Ascending aorta (tissue), 2 donors: ENCODE data around the gene ADAM19. TPM values are rescaled to one million over a fixed set of nuclear protein-coding genes. Genes with fewer than 3 reads are reported as not detected.

Experiments used
- DNase-seq, 2 donors: peaks; one replicate each; pipeline ENCODE4 v3.0.0-alpha.2; 2019; ENCODE audit warnings: low spot score in 2 of 2
- H3K27ac ChIP-seq, 2 donors: fragments of 200-600 bp; sonication (generic); one replicate each; pipeline ENCODE4 v1.5.1; 2016 to 2017; ENCODE audit warnings: mild to moderate bottlenecking in 1 of 2
- H3K27me3 ChIP-seq: fragments of 200-600 bp; sonication (generic); one replicate; pipeline ENCODE4 v1.5.1; 2017
- H3K36me3 ChIP-seq, 2 donors: fragments of 200-600 bp; sonication (generic); one replicate each; pipeline ENCODE4 v1.5.1; 2016
- H3K4me1 ChIP-seq, 2 donors: fragments of 200-600 bp; sonication (generic); one replicate each; pipeline ENCODE4 v1.5.1; 2016 to 2017; ENCODE audit warnings: mild to moderate bottlenecking in 1 of 2
- H3K4me3 ChIP-seq, 2 donors: fragments of 200-600 bp; sonication (generic); one replicate each; pipeline ENCODE4 v1.5.1; 2016 to 2017; ENCODE audit warnings: mild to moderate bottlenecking in 1 of 2
- H3K9me3 ChIP-seq, 2 donors: fragments of 200-600 bp; sonication (generic); one replicate each; pipeline ENCODE4 v1.5.1; 2016
- intact Hi-C: fragments of 100-400 bp; cut with DNase I; formaldehyde crosslinking; loops from one replicate; pipeline ENCODE4 v1.15.1; 2023
- total RNA-seq: library from RNA; depleted of rRNA; stranded (reverse); fragments of >200 nt; gene quantifications from one replicate; pipeline ENCODE4 v1.1.0, GENCODE V29; 2016
- TF ChIP-seq, protein P1 (sequence below), 3 experiments: fragments of 200-600 bp in 2 of 3; fragments of 450-650 bp in 1 of 3; sonication (generic) in 2 of 3; IDR thresholded peaks; one replicate each; pipeline ENCODE4 v1.5.1; 2016 to 2019; ENCODE audit warnings: antibody characterized with exemption in 3 of 3, mild to moderate bottlenecking in 1 of 3, moderate library complexity in 1 of 3

The ADAM19 gene
- total RNA-seq, 1 donor from 2014 or later: 11.7 TPM

DNA sequence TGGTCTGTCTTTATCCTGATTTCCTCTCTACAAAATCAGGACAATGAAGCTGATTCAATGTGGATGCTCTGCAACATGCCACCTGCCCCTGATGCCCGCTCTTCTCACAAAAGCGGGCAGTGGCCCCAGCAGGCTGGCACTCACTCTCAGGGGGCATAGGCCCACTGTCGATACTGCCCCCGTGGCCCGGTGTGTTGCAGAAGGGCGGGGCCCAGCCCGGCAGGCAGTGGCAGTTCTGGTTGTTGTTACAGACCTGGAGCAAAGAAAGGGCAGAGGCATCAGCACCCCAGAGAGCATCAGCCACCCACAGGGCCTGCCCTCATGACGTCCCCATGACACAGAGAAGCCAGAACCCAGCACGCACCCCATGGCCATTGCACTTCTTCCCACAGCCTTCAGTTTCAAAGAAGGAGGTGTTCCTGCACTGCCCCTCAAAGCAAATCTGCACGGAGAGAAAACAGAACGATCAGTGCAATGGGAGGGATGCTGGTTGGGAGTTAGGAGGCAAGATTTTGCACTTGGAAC, 84.0 kb downstream of the ADAM19 start:
- H3K4me3 ChIP-seq: no peak overlapping the region
- no peak for DNase-seq
- TF ChIP-seq, protein P1, sequence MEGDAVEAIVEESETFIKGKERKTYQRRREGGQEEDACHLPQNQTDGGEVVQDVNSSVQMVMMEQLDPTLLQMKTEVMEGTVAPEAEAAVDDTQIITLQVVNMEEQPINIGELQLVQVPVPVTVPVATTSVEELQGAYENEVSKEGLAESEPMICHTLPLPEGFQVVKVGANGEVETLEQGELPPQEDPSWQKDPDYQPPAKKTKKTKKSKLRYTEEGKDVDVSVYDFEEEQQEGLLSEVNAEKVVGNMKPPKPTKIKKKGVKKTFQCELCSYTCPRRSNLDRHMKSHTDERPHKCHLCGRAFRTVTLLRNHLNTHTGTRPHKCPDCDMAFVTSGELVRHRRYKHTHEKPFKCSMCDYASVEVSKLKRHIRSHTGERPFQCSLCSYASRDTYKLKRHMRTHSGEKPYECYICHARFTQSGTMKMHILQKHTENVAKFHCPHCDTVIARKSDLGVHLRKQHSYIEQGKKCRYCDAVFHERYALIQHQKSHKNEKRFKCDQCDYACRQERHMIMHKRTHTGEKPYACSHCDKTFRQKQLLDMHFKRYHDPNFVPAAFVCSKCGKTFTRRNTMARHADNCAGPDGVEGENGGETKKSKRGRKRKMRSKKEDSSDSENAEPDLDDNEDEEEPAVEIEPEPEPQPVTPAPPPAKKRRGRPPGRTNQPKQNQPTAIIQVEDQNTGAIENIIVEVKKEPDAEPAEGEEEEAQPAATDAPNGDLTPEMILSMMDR (IDR thresholded peaks at IDR 0.05): no peak

DNA sequence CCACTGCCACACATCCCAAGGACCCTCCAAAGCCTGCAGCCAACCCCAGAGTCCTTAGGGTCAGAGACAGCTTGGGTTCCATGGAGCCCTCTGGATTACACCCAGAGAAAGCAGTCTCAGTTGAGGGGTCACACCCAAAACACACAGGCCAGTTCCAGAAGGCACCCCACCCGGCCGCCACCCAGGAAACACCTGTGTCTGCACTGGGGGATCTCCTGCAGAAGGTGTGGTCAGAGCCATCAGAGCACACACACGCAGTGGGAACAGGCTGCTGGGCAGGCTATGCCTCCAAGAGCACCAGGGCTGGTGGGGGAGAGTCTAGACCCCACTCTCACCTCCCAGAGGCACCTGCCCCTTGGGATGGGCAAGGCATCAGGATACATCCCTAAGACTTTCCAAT, 88.2 kb downstream of the ADAM19 start:
- Histone ChIP-seq H3K27me3 (no peaks in the 10 kb centered on the region), H3K4me3 (no peak overlapping the region), H3K36me3 (peaks cover 62 to 75% of the 10 kb centered on the region in 2 donors), H3K9me3 (no peaks in the 10 kb centered on the region), H3K27ac (no peak overlapping the region), H3K4me1 (no peaks in the 10 kb centered on the region)
- no peak for DNase-seq
- TF ChIP-seq, protein P1 (IDR thresholded peaks at IDR 0.05): no peak
- intact Hi-C loops: no loop called here

More for the DNA sequence above, 84.0 kb downstream of the ADAM19 start:
- no peak overlapping the region for H3K27ac ChIP-seq
- no peaks in the 10 kb centered on the region for H3K27me3 ChIP-seq
- intact Hi-C loops: no loop called here
- no peaks in the 10 kb centered on the region for H3K4me1 ChIP-seq
- no peaks in the 10 kb centered on the region for H3K9me3 ChIP-seq
- H3K36me3 ChIP-seq: peaks cover 50 to 69% of the 10 kb centered on the region in 2 donors

DNA sequence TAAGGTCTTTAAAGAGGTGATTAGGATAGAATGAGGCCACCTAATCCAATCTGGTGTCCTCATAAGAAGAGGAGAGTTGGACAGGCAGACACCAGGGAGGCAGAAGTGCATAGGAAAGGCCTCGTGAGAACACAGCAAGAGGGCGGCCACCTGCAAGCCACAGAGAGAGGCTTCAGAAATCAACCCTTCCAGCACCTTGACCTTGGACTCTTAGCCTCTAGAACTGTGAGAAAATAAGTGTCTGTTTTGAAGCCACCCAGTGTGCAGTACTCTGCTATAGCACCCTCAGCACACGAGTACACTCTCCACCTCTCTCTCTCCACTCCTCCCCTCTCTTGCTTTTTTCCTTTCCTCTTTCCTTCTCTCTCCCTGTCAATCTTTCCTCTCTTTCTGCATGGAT, 88.7 kb downstream of the ADAM19 start:
- Histone ChIP-seq H3K4me1 (no peaks in the 10 kb centered on the region), H3K9me3 (no peaks in the 10 kb centered on the region), H3K27ac (no peak overlapping the region), H3K36me3 (peaks cover 62 to 70% of the 10 kb centered on the region in 2 donors), H3K27me3 (no peaks in the 10 kb centered on the region), H3K4me3 (no peak overlapping the region)
- intact Hi-C loops: no loop called here
- TF ChIP-seq, protein P1 (IDR thresholded peaks at IDR 0.05): no peak
- DNase-seq: no peak

DNA sequence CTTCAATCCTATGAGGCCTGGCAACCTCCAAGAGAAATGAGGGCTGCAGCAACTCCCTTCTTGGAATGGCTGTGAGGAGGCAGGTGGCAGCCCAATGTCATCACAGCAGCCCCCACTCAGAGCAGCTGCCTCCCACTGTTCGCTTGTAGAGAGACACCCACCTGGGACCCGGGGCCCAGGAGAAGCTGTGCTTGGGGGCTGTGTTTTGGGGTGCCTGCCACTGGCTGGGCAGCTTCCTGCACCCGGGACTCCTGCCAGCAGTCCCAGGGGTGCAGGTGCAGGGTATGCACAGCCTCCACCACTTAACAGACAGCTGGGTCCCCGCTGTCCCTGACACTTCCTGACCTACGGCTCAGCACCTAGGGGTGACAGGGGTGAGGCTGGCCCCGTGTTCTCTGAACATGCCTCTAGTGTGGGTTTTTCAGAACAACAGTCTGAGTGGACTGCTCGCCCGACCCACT, 89.3 kb downstream of the ADAM19 start:
- Histone ChIP-seq H3K36me3 (peaks cover 62 to 64% of the 10 kb centered on the region in 2 donors), H3K4me3 (no peak overlapping the region), H3K9me3 (no peaks in the 10 kb centered on the region), H3K4me1 (no peaks in the 10 kb centered on the region), H3K27ac (no peak overlapping the region), H3K27me3 (no peaks in the 10 kb centered on the region)
- TF ChIP-seq, protein P1 (IDR thresholded peaks at IDR 0.05): no peak
- intact Hi-C loops: no loop called here
- DNase-seq: no peak

DNA sequence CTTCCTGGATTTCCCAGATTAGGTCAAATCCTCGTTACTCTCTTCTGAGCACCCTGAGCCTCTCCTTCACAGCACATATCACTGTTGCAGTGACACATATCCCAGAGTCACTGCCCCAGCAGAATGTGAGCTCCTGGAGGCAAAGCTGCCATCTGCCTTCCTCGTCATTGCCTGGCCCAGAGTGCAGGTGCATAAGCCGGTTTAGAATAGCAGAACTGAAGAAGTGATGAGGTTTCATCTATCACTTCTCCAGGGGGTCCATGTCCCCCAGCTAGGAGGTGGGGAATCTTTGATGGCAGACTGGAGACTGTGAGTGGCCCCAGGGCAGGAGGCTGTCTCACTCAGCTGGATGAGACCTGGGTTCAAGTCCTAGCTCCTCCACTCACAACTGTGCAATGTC, 89.8 kb downstream of the ADAM19 start:
- Histone ChIP-seq H3K9me3 (no peaks in the 10 kb centered on the region), H3K27ac (no peak overlapping the region), H3K36me3 (peaks cover 59 to 61% of the 10 kb centered on the region in 2 donors), H3K4me1 (no peaks in the 10 kb centered on the region), H3K4me3 (no peak overlapping the region), H3K27me3 (no peaks in the 10 kb centered on the region)
- TF ChIP-seq, protein P1 (IDR thresholded peaks at IDR 0.05): no peak
- DNase-seq: no peak
- intact Hi-C loops: no loop called here

DNA sequence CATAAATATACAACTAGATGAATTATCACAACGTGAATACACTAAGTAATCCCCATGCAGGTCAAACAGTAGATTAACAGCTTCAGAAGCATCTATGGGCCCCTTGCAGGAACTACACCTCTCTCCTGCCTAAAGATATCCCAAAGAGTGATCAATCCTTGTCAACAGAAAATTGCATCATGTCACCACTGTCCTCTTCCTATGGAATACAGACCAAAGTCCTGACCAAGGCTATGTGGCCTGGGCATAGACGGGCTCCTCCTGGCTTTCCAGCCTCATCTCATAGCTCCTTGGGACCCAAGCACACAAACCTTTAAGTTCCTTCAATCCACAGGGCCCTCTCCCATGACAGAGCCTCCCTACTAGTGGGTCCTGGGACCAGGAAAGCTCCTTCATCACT, 90.2 kb downstream of the ADAM19 start:
- Histone ChIP-seq H3K27ac (no peak overlapping the region), H3K9me3 (no peaks in the 10 kb centered on the region), H3K4me1 (no peaks in the 10 kb centered on the region), H3K27me3 (no peaks in the 10 kb centered on the region), H3K4me3 (no peak overlapping the region), H3K36me3 (peaks cover 56 to 58% of the 10 kb centered on the region in 2 donors)
- DNase-seq: no peak
- intact Hi-C loops: no loop called here
- TF ChIP-seq, protein P1 (IDR thresholded peaks at IDR 0.05): no peak
